ENCODE data around the gene LRFN2. TPM values are rescaled to one million over a fixed set of nuclear protein-coding genes. Genes with fewer than 3 reads are reported as not detected.

The LRFN2 gene
- total RNA-seq, 1 donor from 2014 or later, result not detected

DNA sequence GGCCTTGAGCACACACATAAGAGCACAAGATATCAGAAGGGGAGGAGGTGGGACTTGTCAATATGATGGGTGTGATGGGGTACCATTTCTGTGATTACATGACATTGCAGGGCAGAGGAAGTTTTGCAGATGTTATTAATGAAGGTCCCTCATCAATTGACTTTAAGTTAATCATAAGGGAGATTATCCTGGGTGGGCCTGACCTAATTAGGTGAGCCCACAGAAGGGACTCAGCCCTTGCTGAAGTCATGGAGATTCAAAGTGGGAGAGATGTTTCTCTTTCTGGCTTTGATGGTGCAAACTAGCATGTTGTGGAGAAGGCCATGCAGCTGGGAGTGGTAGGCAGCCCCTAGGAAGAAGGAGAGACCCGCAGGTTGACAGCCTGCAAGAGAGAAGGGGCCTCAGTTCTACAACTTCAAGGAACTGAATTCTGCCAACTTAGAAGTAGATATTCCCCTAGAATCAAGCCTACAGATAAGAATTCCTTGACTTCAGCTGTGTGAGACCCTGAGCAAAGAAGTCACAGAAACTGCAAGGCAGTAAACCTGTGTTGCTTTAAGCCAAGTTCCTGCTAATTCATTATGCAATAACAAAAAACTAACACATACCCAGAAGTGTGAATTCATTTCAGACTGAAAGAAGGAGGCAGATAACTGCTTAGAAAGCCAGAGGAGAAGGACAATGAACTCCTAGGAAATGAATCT, 131.3 kb downstream of the LRFN2 start:
- DNase-seq (no peak), ATAC-seq (no peak)
- intact Hi-C loops (cut with micrococcal nuclease), result no loop called here

DNA sequence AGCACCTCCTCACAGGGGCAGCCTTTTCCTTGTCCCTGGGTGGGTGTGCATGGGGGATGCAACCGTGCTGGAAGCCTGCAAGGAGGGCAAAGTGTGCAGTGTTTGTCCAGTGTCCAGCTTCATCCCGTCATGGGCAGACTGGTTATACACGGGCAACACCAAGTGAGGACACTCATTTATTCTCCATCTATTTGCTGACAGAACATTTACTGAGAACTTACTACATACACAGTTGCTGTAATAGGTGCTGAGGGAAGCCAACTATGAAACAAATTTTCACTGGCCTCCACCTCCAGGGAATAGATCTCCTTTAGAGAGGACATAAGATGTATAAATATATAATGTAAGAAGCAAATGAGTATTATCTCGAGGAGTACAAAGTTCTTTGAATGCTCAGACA, 136.7 kb downstream of the LRFN2 start:
- intact Hi-C loops (cut with micrococcal nuclease), result no loop called here
- ATAC-seq, result no peak
- DNase-seq, result no peak

DNA sequence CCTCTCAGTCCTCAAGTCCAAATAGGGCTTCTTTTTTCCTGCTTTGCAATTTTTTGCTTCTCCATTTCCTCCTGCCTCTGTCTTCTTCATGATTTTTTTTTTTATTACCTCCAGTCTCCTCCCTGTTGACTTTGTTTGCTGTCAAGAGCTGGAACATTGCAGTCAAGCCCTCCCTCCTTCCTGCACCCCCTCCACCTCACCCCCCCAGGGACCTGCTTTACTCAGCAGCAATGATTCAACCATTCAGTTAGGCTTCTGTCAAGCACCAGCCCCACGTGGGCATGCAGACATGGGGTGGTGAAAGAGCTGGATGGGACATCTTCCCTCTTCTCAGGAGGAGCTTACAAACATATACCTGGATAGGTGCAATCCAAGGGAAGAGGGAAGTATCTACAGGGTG, 142.4 kb downstream of the LRFN2 start:
- ATAC-seq (no peak), DNase-seq (no peak)
- intact Hi-C loops (cut with micrococcal nuclease), result no loop called here

DNA sequence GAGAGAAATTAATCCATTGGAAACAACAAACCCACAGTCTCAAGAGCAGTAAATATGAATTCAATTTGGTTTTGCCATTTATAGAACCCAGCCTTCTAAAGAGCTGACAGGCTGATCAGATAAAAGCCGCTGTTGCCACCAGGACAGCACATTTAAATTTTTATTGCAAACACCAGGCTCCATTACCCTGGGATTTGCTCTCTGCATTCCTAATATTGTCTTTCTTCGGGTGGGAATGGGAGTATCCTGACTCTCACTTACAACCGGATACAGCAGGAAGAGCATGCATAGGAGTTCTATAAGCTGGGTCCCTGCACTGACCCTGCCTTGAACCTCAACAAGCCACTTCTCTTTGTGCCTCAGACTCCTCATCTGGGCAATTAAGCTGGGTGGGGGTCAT, 142.9 kb downstream of the LRFN2 start:
- intact Hi-C loops (cut with micrococcal nuclease), result no loop called here
- DNase-seq (no peak), ATAC-seq (no peak)

DNA sequence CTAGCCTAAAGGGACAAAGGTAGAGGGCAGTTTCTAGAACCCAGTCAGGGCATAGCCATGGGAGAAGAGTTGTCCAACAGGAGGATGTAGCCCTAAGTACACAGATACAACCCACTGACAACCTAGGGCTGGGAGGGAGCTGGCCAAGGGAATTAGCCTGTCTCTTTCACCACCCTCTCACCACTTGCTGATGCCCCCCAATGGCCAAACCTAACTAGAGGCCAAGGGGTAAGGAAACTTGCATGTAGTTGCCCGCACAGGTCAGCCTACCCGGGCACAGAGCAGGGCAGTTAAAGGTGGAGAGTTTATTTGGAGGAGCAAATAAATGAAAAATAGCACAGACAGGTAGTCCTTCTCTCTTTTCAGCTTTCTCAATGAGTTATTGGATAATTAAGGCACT, 143.3 kb downstream of the LRFN2 start:
- DNase-seq, result no peak
- intact Hi-C loops (cut with micrococcal nuclease), result no loop called here
- no peak for ATAC-seq

DNA sequence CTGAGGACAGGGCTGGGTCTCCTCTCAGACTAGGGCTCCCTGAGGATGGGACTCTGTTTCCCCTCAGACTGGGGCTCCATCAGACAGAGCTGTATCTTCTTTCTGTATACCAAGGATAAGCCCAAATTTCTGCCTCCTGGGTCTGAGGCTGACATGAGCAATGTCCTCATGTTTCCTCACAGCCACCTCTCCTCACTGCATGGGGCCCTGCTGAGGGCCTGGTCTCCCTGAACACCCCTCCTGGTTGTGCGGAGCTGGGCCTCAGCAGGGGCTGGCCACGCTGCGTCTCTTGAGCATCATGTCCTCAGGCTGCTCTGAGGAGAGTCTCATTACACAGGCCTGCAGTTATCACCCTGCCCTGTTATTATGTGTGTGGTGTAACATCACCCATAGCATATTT, 144.6 kb downstream of the LRFN2 start:
- no peak for DNase-seq
- intact Hi-C loops (cut with micrococcal nuclease), result no loop called here
- no peak for ATAC-seq

DNA sequence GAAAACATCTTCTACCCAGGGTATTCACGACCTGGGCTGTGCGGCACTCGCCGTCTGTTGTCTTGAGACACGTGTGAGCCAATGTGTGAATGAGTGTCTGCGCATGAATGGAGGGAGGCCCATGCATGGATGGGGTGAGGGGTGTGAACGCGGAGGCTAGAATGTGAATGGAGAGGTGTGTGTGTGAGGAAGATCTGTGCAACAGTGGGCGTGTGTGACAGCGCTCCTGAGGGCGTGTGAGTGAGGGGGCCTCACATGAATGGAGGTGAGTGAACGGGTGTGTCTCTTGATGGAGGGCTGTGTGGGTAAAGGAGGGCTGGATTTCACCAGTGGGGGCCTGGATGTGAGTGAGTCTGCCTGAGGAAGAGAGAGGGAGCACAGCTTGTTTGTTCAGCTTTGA, 146.0 kb downstream of the LRFN2 start:
- intact Hi-C loops (cut with micrococcal nuclease), result no loop called here
- DNase-seq, result no peak
- ATAC-seq, result no peak

DNA sequence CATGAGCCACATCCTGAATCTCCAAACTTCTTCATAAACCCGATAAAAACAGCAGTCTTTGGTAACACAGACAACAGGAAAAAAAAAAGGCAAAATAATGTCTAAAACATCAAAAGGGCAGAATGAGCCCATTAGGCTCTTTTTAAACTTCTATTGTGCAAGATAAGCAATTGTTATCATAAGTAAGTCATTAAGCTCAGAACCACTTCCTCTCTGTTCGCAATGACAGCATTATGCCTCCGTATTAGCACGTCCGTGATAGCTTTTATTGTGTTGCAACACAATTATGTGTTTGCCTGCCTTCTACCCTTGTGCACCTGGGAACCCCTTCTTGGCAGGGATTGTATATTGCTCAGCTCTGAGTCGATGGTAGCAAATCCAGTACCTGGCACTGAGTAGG, 147.1 kb downstream of the LRFN2 start:
- ATAC-seq, result no peak
- no peak for DNase-seq
- intact Hi-C loops (cut with micrococcal nuclease), result no loop called here

DNA sequence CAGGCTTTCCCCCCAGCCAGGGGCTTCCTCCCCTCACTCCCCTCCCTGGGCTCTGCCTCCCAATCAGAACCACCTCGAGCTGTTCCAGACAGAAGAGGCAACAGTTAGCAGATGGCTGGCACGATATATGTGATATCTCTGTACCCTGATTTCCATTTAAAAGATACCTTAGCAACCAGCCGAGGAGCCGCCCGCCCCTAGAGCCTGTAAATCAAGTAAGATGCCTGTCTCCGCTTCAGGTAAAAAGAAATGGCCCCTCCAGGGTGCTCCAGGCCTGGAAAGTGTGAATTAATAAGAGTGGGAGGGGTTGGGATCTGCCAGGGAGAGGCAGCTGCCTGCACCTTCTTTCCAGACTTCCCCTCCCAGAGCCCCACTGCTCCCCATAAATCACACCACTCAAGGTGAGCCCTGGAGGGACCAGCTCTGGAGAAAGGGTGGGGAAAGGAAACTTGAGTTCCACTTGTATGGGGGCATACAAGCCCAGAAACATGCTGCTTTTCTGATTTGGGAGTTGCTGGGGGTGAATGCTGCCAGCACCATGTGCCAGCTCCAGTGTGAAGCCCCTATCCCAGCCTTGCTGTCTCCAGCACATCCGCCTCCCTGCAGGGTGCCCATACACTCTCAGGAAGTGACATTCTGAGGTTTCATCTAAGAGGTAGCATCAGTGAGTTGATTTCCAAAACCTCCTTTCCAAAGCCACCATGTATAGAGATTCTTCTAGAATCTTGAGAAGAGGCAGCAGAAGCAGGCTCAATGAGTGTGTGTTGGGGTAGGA, 148.0 kb downstream of the LRFN2 start:
- intact Hi-C loops (cut with micrococcal nuclease), result no loop called here
- no peak for ATAC-seq
- no peak for DNase-seq

DNA sequence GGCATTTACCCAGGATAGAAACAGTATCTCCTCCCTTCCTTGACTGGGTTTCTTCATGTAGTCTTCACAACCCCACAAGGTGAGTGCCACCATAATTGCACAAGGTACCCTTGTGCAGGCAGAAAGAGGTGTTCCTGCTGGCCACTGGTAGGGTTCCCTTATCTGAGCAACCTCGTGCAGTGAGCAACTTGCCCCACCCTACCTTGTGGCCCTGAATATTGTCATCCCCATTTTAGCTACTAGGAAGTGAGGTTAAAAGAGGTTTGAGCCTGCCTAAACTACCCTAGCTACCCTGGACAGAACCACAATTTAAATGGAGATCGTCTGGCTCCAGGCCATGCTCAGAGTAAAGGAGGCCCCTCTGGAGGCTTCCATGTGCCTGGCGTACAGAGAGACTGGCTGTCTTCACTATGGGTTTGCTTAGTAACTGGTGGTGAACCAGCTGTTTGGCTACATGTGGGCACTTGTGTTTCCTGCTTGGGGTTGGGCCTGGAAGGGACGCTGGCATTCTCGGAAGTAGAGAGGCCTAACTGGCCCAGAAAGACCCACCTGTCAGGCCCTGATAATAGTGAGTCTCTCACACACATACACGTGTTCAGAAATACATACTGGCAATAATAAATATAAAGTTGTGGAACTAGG, 148.8 kb downstream of the LRFN2 start:
- no peak for DNase-seq
- ATAC-seq, result no peak
- intact Hi-C loops (cut with micrococcal nuclease), result no loop called here

DNA sequence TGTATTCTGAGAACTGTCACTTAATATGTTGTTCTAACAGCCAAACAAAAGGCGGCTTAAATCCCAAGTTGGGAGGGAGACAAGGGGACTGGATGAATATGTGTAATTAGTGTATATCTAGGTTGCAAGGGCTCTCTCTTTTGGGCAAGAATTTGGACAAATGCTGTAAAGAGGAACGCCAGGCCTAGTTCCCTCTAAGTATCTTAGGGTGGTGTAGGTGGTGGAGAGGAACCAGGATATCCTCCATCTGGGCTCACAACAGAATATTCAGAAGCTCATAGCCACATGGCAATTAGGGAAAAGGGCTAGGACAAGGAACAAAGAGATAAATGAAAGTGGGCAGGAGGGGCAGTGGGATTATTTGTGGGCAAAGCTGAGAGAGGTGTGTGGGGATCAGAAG, 149.5 kb downstream of the LRFN2 start:
- intact Hi-C loops (cut with micrococcal nuclease), result no loop called here

DNA sequence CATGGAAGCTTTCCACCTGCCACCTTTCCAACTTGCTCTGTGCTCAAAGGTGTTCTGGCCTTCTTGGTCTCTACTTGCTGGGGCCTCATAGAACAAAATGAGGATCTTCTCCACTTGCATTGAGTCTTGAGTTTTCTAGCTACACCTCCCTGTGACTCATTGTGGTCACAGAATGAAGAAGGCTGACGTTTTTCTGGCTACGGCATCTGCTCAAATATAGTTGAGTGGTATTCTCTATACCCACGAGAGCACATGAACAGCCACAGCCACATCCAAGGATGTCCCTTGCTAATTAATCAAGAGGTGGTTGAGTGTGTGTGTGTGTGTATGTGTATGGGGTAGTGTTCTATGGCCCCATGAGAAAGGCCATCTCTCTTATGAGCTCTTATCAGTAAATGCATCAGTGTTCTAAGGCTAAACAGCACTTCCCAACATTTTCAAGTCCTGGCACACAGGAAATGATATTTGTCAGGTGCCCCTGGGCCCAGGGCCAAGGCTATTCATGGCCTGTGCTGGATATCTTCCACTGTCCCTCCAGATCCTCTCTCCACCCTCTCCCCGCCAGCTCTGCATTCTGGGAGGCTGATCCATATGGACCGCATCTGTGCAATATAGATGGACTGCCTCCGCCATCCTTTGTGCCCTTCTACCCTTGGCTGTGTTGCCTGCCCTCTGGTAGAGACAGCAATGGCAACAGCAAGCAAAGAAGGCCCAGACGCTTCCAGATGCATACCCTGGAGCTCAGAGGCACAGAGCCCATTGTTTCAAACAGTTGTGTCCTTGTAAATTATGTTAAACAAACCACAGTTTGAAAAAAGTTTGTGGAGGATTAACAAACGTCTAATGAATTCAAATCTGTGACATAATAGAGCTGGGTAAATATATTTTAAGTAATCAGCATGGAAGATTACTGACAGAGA, 150.2 kb downstream of the LRFN2 start:
- peak; percentile 39 for DNase-seq
- intact Hi-C loops (cut with micrococcal nuclease), result no loop called here
- peak; percentile 50 for ATAC-seq

More for the DNA sequence above, 149.5 kb downstream of the LRFN2 start:
- ATAC-seq, result no peak
- no peak for DNase-seq

DNA sequence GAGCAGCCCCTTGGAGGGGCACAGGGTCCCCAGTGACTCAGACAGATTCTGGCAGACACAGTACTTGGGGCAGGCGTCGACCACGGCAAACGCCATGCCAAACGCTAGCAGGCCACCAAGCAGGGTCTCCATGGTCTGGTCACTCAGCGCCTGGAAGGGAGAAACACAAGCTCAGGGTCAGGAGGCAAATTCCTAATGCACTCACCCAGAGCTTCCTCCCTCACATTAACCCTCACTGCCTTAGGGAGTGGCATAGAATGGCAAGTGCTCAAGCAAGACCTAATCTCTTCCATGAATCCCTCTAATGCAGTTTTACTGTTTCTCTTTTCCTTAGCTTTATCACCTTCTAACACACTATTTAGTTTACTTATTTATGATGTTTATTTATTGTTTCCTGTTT, 154.2 kb downstream of the LRFN2 start:
- intact Hi-C loops (cut with micrococcal nuclease), result no loop called here
- ATAC-seq (no peak), DNase-seq (no peak)

DNA sequence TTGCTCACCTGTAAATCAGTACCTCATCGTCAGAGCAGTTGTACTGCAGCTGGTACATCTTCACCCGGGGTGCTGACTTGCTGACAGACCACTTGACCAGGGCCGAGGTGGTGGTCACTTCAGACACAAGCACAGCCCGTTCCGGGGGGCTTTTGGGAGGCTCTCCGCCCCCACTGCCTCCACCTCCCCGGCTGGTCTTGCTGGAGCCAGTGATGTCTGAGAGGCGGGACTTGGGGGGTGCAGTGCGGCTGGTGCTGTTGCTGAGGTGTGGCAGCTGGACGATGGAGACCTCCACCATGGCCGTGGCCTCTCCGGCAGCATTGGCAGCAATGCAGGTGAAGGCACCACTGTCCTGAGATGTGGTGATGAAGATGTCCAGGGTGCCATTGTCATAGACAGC, 155.5 kb downstream of the LRFN2 start:
- intact Hi-C loops (cut with micrococcal nuclease), result no loop called here
- ATAC-seq (no peak), DNase-seq (no peak)

DNA sequence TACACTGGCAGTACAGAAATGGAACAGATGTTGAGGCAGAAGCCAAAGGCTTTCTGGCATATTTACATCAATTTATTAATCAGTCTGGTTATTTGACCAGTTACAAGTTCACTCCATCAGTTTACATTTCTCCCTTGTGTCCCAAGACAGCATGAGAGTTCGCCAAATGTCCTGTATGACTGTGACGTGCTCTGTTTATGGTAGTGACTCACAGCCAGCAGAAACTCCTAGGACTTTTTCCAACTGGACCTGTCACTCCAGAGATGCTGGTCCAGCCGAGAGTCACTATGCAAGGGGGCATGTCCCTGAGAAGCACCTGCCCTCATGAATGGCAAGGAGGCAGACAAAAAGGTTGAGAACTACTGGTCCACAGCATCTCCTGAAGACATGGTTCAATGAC, 160.0 kb downstream of the LRFN2 start:
- DNase-seq (no peak), ATAC-seq (no peak)
- intact Hi-C loops (cut with micrococcal nuclease), result no loop called here

DNA sequence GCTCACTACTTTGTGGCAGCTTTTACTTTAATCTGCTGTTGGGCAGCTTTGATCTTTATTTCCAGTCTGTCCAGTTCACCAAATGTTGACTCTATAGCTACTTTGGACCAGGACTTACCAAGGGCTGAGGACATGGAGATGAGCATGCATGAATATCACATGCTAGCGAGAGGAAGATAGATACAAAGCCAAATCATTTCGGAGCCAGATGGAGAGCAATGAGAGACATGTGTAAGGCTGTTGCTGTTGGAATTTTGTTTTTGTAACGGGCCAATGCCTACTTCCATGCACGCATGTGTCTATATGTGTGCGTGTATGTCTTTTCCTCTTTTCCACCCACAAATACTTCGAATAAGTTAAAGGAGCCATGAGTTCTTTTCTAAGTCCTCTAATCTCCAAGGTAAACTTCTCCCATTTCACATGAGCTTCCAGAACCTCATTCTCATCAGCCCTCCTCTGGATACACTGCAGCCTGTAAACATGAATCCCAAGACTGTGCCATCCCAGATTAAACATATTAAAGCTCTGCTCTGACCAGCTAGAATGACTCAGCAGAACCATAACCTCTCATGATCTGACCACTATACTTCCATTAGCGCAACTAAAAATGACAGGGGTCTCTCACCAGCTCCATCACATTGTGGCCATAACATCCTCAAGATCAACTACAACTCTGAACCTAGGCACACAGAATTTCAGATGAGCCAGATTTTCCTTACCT, 160.7 kb downstream of the LRFN2 start:
- intact Hi-C loops (cut with micrococcal nuclease), result no loop called here
- no peak for ATAC-seq
- no peak for DNase-seq

DNA sequence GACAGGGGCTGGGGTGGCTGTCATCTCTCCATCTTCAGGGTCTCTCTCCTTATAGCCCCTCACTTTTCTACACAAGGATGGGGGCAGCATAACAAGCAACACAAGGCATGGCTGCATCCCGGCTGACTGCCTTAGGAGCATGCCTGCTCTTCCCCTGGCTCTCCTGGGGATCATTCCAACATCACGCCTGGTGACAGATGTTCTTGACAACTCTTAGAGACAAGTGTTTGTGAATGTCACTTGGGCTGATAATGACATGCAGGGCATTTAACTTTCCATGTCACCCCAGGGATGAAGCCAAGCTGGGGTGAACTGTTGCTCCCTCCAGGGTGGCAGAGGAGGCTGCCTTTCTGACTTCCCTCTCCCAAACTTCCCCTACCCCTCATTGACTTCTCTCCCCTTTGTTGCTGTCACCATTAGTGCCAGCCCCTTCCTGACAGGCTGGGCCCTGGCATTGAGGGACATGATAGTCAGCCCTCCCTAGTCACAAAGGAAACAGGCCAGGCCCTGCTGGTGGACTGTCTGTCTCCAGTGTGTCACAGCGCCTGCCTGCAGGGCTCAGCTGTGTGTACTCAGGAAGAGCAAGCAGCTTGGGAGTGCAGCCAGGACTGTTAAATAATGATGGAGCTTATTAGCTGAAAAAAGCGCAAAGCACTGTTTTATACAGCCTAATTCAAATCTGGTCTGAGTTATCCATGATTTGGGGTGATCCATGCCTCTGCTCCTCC, 161.8 kb downstream of the LRFN2 start:
- intact Hi-C loops (cut with micrococcal nuclease), result no loop called here

DNA sequence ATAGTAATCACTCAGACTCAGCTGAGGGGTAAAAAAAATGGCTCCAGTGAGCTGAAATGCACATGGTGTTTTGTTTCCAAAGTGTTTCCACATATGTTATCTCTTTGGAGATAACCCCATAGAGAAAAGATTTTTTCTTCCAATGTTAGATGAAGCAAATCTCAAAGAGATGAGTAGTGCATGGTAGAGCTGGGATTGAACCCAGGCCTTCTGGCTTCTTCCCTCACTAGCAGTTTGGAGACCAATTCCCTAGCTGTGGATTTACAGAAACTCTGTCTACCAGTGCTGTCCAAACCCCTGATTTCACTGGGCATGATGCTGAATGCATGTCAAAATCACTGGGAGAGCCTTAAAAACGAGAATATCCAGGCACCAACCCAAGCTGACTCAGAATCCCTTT, 165.1 kb downstream of the LRFN2 start:
- DNase-seq, result no peak
- ATAC-seq, result no peak
- intact Hi-C loops (cut with micrococcal nuclease), result no loop called here

More for the DNA sequence above, 161.8 kb downstream of the LRFN2 start:
- DNase-seq, result peak; percentile 73
- peak; percentile 96 for ATAC-seq

Measured in left ventricle myocardium superior (tissue), 1 donor.